ENCODE data around the gene MTA1.

DNA sequence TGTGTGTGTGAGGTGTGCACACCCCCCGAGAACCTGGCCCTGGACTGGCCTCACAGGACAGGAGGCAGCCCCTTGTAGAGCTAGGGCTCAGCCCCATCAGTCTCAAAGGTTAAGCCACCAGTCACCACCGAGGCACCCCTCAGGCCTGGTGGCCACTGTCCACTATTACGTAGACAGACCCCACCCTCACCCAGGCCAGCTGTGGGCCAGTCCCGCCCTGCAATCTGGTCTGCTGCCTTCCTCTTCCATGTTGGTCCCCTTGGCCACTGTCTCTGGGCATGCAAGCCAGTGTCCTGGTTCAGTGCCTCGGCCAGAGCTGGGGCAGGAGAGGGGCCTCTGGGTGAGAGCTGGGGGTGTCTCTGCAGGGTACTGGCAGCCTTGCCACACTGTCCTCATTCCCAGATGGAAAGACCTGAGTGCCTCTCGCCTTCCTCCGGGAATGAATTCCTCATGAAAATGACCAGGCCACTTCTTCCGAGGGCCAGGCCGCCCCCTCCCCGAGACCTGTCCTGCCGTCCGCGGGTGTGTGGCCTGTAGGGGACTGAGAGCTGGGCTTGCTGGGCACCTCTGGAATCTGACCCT is 22.2 kb upstream of the MTA1 start:
- no peak for TF ChIP-seq POLR2AphosphoS5 (IDR thresholded peaks at IDR 0.05; ENCODE audit: low read depth, low read length)
- no peak for TF ChIP-seq POLR2A (IDR thresholded peaks at IDR 0.05; ENCODE audit: low read depth, low read length)
- TF ChIP-seq TAF1 (IDR thresholded peaks at IDR 0.05; ENCODE audit: low read depth, low read length), result no peak
- TF ChIP-seq POU2F2 (IDR thresholded peaks at IDR 0.05; ENCODE audit: low read depth, low read length), result no peak
- TF ChIP-seq PAX5 (IDR thresholded peaks at IDR 0.05; ENCODE audit: insufficient read depth, low read length, severe bottlenecking), result no peak
- TF ChIP-seq SPI1 (IDR thresholded peaks at IDR 0.05; ENCODE audit: low read depth, low read length), result no peak

Measured in GM12891 (cell line).